GM18505 (cell line): ENCODE data around the gene ARHGAP24.
A peak's percentile ranks its signal among the peaks of the same experiment; 100 is the strongest.
"Not testable (repeated sequence)": the region's sequence is repeated elsewhere in the genome, so short reads cannot be mapped to it uniquely, and the experiment has no call there.

Experiments used
- ATAC-seq: cut with Tn5 transposase; IDR thresholded peaks from one replicate; pipeline ENCODE4 v1.9.1; 2021; ENCODE audit not compliant: unreplicated experiment
- POLR2A ChIP-seq: IDR thresholded peaks from 4 replicates; pipeline ENCODE4 v1.6.1; 2011; ENCODE audit warnings: borderline replicate concordance; ENCODE audit not compliant: insufficient read depth, insufficient read length; ENCODE audit errors: extremely low read depth

Gene ARHGAP24

GRCh38 chr4:85515701-85516100, 40.8 kb downstream of the ARHGAP24 start:
- no peak for TF ChIP-seq POLR2A
- no peak for ATAC-seq

- not testable (repeated sequence) for ATAC-seq
Measured at GRCh38 chr4:85518526-85518925, 43.6 kb downstream of the ARHGAP24 start.

DNA sequence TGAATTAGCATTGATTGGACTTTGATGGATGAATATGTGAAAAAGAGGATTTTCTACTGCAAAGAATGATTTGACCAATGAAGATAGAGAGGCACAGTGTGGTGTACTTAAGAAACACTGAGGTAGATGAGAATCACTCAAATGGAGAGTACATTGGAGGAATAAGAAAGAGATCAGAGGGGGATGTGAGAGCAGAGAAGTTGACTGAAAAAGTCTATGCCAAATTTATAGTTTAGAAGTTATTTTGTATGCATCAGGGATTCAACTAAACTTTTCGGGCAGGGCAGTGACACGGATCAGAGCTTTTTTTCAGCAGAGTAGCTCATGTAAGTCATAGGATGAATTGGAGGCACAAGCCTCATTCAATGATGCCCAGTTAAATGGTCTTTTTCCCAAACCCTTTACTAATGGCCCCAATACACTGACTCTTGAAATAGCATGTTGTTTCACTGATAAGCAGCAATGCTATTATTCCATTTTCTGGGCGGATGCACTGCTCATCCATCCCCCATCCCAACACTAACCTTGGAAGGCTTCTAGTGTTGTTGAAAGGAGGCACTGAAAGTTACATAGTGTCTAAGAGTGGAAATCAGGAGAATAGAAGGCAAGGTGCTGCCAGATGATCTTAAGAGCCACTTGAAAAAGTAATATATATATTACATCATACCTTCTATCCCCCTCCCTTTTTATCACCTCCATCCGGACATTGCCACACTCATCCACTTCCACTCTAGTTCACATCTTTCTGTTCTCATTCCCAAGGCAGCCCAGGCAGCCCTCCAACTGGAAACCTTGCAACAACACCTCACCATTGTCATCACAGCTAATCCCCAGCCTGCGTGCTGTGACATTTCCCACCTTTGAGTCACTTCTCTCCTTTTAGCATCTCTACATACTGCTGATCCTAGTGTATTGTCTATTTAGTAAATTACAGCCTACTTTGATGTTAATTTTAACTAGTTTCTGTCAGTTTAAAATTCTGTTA, 46.1 kb downstream of the ARHGAP24 start:
- TF ChIP-seq POLR2A: no peak
- ATAC-seq: no peak

GRCh38 chr4:85522277-85522676, 47.3 kb downstream of the ARHGAP24 start:
- peak; percentile 68 for ATAC-seq
- TF ChIP-seq POLR2A: no peak

GRCh38 chr4:85522836-85523235, 47.9 kb downstream of the ARHGAP24 start:
- TF ChIP-seq POLR2A: no peak
- no peak for ATAC-seq

DNA sequence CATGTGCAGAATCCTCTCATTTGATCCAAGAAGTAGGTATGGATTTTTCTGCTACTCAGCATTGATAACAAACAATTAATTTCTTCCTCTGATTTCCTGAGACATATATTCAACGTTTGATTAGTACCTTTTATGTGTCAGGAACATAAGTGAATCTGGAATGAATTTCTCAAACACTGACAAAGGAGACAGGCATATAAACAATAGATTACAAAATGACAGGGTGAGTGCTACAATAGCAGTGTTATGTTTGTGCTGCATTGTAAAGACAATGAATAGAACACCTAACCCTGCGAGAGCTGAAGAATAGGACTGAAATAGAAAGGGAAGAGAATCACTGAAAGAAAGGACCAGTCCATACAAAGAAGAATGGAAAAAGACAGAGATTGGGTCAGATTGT, 52.9 kb downstream of the ARHGAP24 start:
- ATAC-seq: no peak
- no peak for TF ChIP-seq POLR2A

DNA sequence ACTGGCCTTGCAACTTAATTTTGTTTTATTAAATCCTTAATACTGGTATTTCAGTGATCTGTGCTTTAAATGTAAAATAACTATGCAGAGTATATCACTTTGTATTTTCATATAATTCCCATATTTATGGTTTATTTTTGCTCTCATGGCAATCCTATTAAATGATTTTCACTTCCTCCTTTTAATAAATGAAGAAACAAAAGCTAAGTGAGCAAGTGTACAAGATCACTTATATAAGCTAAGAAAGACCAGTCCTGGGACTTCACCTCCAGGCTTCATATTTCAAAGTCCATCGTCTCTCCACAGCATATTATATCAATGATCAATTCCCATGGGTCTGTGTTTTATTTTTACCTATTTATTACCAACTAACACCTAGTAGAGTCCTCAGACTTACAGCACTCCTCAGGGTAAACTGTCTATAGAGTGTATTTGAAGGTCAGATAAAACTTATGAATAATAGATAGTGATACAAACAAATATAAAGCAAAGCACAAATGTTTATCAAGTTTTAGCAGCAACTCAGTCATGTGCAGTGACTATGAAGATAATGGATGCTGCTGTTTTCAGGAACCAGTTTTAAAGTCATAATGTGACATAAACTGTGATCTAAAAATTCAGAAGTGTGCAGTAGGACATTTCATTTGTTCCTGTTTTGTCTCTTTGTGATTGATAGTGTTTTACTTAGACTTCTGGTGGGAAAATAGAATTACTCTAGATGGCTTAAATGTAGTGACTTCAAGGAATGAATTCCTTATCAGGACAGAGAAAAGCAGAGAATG, 56.8 kb downstream of the ARHGAP24 start:
- no peak for ATAC-seq

DNA sequence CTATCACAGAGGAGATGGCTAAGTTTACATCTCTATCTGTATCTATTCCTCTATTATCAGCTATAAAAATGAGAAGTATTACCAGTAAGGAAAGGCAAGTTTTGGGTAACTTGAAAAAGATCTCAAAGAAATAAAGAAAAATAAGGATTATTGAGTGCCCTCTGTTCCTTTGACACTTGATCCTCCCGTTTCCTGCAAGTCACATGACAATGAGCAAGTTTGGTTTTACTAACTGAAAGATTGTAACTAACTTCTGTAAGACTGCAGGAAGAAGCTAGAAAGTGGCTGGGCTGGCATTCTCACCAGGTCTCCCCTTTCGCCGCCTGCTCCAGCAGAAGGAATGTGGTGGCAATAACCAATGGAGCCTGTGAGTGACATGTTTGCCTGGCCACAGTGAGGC, 59.2 kb downstream of the ARHGAP24 start:
- no peak for TF ChIP-seq POLR2A
- no peak for ATAC-seq

More for the DNA sequence above, 56.8 kb downstream of the ARHGAP24 start:
- TF ChIP-seq POLR2A: no peak

DNA sequence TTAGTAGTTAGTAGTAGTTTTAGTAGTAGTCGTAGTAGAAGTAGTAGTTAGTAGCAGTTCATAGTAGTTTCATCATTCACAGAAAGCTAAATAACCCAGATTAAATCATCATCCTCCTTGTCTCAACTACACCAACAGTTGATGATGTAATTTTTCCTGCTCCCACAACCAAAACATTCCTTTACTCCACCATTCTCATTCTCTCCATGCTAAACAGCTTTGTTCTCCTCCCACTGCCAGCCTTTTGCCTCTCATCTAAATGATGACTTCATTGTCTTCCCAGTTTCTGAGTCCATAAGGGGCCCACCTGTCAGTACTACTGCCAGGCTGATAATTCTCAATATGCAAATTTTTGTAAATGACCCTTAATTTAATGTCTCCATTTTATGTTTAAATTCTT, 68.9 kb downstream of the ARHGAP24 start:
- no peak for ATAC-seq
- no peak for TF ChIP-seq POLR2A

DNA sequence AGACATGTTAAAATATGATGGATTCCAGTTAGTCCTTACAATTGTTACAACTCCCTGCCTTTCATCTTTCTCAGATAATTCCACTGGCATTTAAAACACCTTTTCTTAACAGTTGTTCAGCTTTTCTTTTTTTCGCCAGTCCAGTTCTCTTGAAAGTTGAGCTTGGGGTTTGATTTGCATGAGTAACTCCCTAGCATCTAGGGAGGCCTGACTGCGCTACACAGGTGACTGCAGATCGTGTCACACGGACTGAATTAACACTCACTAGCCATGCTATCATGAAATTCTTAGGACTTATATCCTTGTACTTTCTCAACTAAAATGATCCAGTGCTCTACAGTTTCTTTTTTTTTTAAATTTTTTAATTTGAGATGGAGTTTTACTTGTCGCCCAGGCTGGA, 69.8 kb downstream of the ARHGAP24 start:
- no peak for ATAC-seq

DNA sequence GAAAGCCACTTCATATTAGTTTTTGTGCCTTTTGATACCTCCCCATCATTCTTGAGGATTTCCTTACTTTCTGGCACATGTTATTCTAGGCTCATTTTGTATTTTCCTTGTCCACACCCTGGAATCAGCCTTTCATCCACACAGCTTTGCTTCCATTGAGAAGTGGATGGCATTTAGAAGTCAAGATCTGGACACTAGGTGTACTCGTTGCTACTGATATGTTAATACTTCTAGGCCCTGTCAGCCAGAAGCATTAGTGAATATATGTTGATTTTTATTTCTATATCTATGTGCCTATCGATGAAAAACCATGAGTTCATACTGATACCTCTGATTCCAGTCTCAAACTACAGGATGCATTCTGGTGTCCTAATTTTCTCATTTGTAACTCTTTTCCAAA, 73.2 kb downstream of the ARHGAP24 start:
- no peak for ATAC-seq
- TF ChIP-seq POLR2A: no peak

More for the DNA sequence above, 69.8 kb downstream of the ARHGAP24 start:
- no peak for TF ChIP-seq POLR2A

DNA sequence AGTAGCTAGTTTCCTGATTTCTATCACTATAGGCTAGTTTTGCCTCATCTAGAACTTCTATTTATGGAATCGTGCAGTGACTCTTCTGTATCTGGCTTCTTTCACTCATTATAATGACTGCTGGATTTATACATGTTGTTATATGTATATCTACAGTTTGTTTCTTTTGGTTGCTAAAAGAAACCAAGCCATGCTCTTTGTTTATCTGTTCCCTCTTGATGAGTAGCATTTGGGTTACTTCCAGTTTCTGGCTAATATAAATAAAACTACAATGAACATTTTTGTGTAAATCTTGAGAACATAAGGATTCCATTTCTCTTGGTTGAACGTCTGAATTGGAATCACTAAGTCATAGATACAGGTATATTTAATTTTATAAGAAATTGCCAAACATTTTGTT, 73.9 kb downstream of the ARHGAP24 start:
- TF ChIP-seq POLR2A: no peak
- no peak for ATAC-seq

- no peak for TF ChIP-seq POLR2A
- ATAC-seq: peak; percentile 32
Measured at GRCh38 chr4:85555206-85555605, 80.3 kb downstream of the ARHGAP24 start.

DNA sequence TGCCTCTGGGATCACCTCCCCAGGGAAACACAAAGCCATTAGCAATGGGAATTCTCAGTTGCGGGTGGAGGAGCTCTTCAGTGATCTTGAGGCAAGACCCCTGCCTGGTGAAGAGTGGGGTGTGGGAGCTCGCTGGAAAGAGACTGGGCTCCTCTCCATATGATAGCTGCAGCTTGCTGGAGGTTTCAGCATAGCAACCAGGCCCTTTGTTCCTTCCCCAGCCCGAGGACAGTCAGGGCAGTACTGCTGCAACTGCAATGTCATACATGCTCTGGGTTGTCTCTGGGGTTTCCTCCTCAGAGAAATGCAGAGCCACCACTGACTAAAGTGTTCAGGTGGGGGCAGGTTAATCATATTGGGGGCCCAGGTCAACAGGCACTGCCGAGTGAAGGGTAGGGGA, 81.3 kb downstream of the ARHGAP24 start:
- no peak for TF ChIP-seq POLR2A
- ATAC-seq: peak; percentile 58

GRCh38 chr4:85557016-85557901, 82.3 kb downstream of the ARHGAP24 start:
- no peak for TF ChIP-seq POLR2A
- peak; percentile 77 for ATAC-seq
